ENCODE data around the gene ZNF544.

ZNF544 gene

GRCh38 chr19:58228585-58229254 is at the start of gene ZNF544 (continued):
- TF ChIP-seq ZNF777 (tag by site-specific recombination; IDR thresholded peaks at IDR 0.05; ENCODE audit: borderline replicate concordance), result no peak
- no peak for TF ChIP-seq ZNF704 (tag by site-specific recombination; IDR thresholded peaks at IDR 0.05)
- TF ChIP-seq, protein P1, sequence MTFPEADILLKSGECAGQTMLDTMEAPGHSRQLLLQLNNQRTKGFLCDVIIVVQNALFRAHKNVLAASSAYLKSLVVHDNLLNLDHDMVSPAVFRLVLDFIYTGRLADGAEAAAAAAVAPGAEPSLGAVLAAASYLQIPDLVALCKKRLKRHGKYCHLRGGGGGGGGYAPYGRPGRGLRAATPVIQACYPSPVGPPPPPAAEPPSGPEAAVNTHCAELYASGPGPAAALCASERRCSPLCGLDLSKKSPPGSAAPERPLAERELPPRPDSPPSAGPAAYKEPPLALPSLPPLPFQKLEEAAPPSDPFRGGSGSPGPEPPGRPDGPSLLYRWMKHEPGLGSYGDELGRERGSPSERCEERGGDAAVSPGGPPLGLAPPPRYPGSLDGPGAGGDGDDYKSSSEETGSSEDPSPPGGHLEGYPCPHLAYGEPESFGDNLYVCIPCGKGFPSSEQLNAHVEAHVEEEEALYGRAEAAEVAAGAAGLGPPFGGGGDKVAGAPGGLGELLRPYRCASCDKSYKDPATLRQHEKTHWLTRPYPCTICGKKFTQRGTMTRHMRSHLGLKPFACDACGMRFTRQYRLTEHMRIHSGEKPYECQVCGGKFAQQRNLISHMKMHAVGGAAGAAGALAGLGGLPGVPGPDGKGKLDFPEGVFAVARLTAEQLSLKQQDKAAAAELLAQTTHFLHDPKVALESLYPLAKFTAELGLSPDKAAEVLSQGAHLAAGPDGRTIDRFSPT (tag by site-specific recombination; IDR thresholded peaks at IDR 0.05), result no peak
- TF ChIP-seq BCL6B (tag by site-specific recombination; IDR thresholded peaks at IDR 0.05), result no peak
- TF ChIP-seq ZNF623 (tag by site-specific recombination; IDR thresholded peaks at IDR 0.05), result no peak
- no peak for TF ChIP-seq ZNF768 (tag by site-specific recombination; IDR thresholded peaks at IDR 0.05)
- no peak for TF ChIP-seq ZNF449 (tag by site-specific recombination; IDR thresholded peaks at IDR 0.05)
- no peak for TF ChIP-seq ZNF184 (tag by site-specific recombination; IDR thresholded peaks at IDR 0.05)
- TF ChIP-seq ZSCAN16 (tag by site-specific recombination; IDR thresholded peaks at IDR 0.05), result no peak
- TF ChIP-seq ZNF426 (tag by site-specific recombination; IDR thresholded peaks at IDR 0.05), result no peak
- TF ChIP-seq ZNF146 (tag by site-specific recombination; IDR thresholded peaks at IDR 0.05), result no peak
- no peak for TF ChIP-seq ZNF239 (tag by site-specific recombination; IDR thresholded peaks at IDR 0.05)
- peak; percentile 76 for TF ChIP-seq KLF8 (tag by site-specific recombination; IDR thresholded peaks at IDR 0.05)
- TF ChIP-seq ZNF37A (tag by site-specific recombination; IDR thresholded peaks at IDR 0.05), result no peak
- TF ChIP-seq, protein P2, sequence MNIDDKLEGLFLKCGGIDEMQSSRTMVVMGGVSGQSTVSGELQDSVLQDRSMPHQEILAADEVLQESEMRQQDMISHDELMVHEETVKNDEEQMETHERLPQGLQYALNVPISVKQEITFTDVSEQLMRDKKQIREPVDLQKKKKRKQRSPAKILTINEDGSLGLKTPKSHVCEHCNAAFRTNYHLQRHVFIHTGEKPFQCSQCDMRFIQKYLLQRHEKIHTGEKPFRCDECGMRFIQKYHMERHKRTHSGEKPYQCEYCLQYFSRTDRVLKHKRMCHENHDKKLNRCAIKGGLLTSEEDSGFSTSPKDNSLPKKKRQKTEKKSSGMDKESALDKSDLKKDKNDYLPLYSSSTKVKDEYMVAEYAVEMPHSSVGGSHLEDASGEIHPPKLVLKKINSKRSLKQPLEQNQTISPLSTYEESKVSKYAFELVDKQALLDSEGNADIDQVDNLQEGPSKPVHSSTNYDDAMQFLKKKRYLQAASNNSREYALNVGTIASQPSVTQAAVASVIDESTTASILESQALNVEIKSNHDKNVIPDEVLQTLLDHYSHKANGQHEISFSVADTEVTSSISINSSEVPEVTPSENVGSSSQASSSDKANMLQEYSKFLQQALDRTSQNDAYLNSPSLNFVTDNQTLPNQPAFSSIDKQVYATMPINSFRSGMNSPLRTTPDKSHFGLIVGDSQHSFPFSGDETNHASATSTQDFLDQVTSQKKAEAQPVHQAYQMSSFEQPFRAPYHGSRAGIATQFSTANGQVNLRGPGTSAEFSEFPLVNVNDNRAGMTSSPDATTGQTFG (tag by site-specific recombination; IDR thresholded peaks at IDR 0.05; ENCODE audit: borderline replicate concordance), result no peak
- TF ChIP-seq, protein P3, sequence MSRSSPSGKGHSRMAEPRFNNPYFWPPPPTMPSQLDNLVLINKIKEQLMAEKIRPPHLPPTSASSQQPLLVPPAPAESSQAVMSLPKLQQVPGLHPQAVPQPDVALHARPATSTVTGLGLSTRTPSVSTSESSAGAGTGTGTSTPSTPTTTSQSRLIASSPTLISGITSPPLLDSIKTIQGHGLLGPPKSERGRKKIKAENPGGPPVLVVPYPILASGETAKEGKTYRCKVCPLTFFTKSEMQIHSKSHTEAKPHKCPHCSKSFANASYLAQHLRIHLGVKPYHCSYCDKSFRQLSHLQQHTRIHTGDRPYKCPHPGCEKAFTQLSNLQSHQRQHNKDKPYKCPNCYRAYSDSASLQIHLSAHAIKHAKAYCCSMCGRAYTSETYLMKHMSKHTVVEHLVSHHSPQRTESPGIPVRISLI (tag by site-specific recombination; IDR thresholded peaks at IDR 0.05), result no peak
- TF ChIP-seq ZNF335 (tag by site-specific recombination; conservative IDR thresholded peaks at IDR 0.05), result peak; percentile 84
- TF ChIP-seq, protein P4, sequence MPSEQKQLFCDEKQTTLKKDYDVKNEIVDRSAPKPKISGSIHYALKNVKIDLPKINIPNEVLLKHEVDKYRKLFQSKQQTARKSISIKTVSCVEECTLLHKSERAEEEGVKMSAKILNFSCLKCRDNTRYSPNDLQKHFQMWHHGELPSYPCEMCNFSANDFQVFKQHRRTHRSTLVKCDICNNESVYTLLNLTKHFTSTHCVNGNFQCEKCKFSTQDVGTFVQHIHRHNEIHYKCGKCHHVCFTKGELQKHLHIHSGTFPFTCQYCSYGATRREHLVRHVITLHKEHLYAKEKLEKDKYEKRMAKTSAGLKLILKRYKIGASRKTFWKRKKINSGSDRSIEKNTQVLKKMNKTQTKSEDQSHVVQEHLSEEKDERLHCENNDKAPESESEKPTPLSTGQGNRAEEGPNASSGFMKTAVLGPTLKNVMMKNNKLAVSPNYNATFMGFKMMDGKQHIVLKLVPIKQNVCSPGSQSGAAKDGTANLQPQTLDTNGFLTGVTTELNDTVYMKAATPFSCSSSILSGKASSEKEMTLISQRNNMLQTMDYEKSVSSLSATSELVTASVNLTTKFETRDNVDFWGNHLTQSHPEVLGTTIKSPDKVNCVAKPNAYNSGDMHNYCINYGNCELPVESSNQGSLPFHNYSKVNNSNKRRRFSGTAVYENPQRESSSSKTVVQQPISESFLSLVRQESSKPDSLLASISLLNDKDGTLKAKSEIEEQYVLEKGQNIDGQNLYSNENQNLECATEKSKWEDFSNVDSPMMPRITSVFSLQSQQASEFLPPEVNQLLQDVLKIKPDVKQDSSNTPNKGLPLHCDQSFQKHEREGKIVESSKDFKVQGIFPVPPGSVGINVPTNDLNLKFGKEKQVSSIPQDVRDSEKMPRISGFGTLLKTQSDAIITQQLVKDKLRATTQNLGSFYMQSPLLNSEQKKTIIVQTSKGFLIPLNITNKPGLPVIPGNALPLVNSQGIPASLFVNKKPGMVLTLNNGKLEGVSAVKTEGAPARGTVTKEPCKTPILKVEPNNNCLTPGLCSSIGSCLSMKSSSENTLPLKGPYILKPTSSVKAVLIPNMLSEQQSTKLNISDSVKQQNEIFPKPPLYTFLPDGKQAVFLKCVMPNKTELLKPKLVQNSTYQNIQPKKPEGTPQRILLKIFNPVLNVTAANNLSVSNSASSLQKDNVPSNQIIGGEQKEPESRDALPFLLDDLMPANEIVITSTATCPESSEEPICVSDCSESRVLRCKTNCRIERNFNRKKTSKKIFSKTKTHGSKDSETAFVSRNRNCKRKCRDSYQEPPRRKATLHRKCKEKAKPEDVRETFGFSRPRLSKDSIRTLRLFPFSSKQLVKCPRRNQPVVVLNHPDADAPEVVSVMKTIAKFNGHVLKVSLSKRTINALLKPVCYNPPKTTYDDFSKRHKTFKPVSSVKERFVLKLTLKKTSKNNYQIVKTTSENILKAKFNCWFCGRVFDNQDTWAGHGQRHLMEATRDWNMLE (tag by site-specific recombination; conservative IDR thresholded peaks at IDR 0.05; ENCODE audit: low read depth), result peak; percentile 97
- TF ChIP-seq PBX3 (CRISPR knock-in tag; IDR thresholded peaks at IDR 0.05), result peak; percentile 69
- no peak for TF ChIP-seq ZNF248 (tag by site-specific recombination; IDR thresholded peaks at IDR 0.05)
- TF ChIP-seq ZNF132 (tag by site-specific recombination; IDR thresholded peaks at IDR 0.05; ENCODE audit: borderline replicate concordance), result no peak

Data from HEK293 (cell line).